ENCODE data around the gene NSMCE4A. TPM values are rescaled to one million over a fixed set of nuclear protein-coding genes. Genes with fewer than 3 reads are reported as not detected.

NSMCE4A gene
- polyA plus RNA-seq, 5 donors = 88.9 to 117 (median 103) TPM

Other genes with a start within 250 kb of the NSMCE4A start
- 10 to 100 TPM; 21.4 to 40.1 (median 36.8) TPM for gene ATE1, start 47.2 kb downstream of the NSMCE4A start, polyA plus RNA-seq (ENCODE audit: insufficient read depth in 1 of 5, insufficient read length in 5 of 5, low replicate concordance in 1 of 5)
- 10 to 100 TPM; 15.5 to 32.4 (median 24.3) TPM for gene TACC2, start 13.9 kb upstream of the NSMCE4A start, polyA plus RNA-seq (ENCODE audit: insufficient read depth in 1 of 5, insufficient read length in 5 of 5, low replicate concordance in 1 of 5)

All from right lung (tissue), 5 donors.